Lower lobe of right lung (tissue), 2 donors: ENCODE measurements around the gene BHLHE23. TPM values are rescaled to one million over a fixed set of nuclear protein-coding genes. Genes with fewer than 3 reads are reported as not detected.

Experiments used
- ATAC-seq, 2 donors: fragments of 200-7000 bp; cut with Tn5 transposase; one replicate each; pipeline ENCODE4 v1.9.1; 2020 to 2022; ENCODE audit warnings: mild to moderate bottlenecking in 2 of 2, moderate library complexity in 2 of 2
- DNase-seq: peaks from one replicate; pipeline ENCODE4 v3.0.0-alpha.2; 2020
- H3K27ac ChIP-seq: fragments of 200-600 bp; one replicate; pipeline ENCODE4 v1.8.0; 2022
- H3K27me3 ChIP-seq: fragments of 200-600 bp; one replicate; pipeline ENCODE4 v1.8.0; 2022; ENCODE audit warnings: low read depth
- H3K36me3 ChIP-seq: fragments of 200-600 bp; one replicate; pipeline ENCODE4 v1.8.0; 2022; ENCODE audit warnings: mild to moderate bottlenecking
- H3K4me1 ChIP-seq: fragments of 200-600 bp; one replicate; pipeline ENCODE4 v1.8.0; 2022
- H3K4me3 ChIP-seq: fragments of 200-600 bp; one replicate; pipeline ENCODE4 v1.8.0; 2022; ENCODE audit warnings: mild to moderate bottlenecking
- H3K9me3 ChIP-seq: fragments of 200-600 bp; one replicate; pipeline ENCODE4 v1.8.0; 2022
- CTCF ChIP-seq: fragments of 200-600 bp; IDR thresholded peaks from one replicate; pipeline ENCODE4 v1.8.0; 2022; ENCODE audit warnings: antibody characterized with exemption, mild to moderate bottlenecking
- intact Hi-C: fragments of 100-400 bp; cut with DNase I; formaldehyde crosslinking; loops from one replicate; pipeline ENCODE4 v1.11.0; 2022
- total RNA-seq: library from RNA; stranded (reverse); fragmentation: NEBNext Ultra II Directional; extraction: Animal tissue kit (Norgen Biotek cat#: 25700); gene quantifications from one replicate; pipeline ENCODE4 v1.2.1, GENCODE V29; 2021
- donor health status: DM: no; HTN: yes; CAD: no; lungs with severe emphysema.

BHLHE23 gene
- total RNA-seq, 1 donor from 2014 or later, result not detected

GRCh38 chr20:62987114-62987513 lies 19.6 kb downstream of the BHLHE23 start:
- Histone ChIP-seq H3K27ac (no peak overlapping the region), H3K27me3 (peaks cover 42% of the 10 kb centered on the region), H3K36me3 (no peaks in the 10 kb centered on the region), H3K4me1 (no peaks in the 10 kb centered on the region), H3K9me3 (no peaks in the 10 kb centered on the region), H3K4me3 (no peak overlapping the region)
- TF ChIP-seq CTCF, result no peak
- DNase-seq, result no peak
- intact Hi-C loops, result no loop called here
- no peak for ATAC-seq

- H3K4me3 ChIP-seq, result no peak overlapping the region
- intact Hi-C loops, result no loop called here
- no peaks in the 10 kb centered on the region for H3K4me1 ChIP-seq
- no peaks in the 10 kb centered on the region for H3K36me3 ChIP-seq
- no peaks in the 10 kb centered on the region for H3K9me3 ChIP-seq
- DNase-seq (no peak), ATAC-seq (peak in 1 of 2 donors; percentile 5)
- peaks cover 45% of the 10 kb centered on the region for H3K27me3 ChIP-seq
- no peak for TF ChIP-seq CTCF
- H3K27ac ChIP-seq, result no peak overlapping the region
Observed at GRCh38 chr20:62986257-62986800, 20.4 kb downstream of the BHLHE23 start.

DNA sequence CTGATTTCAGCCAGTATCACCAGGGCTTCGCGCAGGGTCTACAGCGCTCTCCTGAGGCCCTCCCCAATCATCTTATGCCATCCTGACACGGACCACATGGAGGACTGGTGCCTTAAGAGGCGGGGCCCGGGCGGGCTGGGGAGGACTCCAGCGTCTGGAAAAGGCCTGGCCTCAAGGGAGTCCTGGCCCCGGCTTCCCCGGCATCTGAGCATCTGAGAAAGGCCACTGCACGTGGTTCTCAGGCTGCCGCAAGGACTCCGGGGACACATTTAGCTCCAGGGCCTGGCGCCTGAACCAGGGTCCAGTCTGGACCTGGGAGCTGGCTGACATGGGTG lies 21.4 kb downstream of the BHLHE23 start:
- no peaks in the 10 kb centered on the region for H3K9me3 ChIP-seq
- H3K4me3 ChIP-seq, result no peak overlapping the region
- no peak overlapping the region for H3K27ac ChIP-seq
- H3K36me3 ChIP-seq, result no peaks in the 10 kb centered on the region
- H3K27me3 ChIP-seq, result peaks cover 51% of the 10 kb centered on the region
- no peak for DNase-seq
- H3K4me1 ChIP-seq, result no peaks in the 10 kb centered on the region
- no peak for ATAC-seq
- intact Hi-C loops, result no loop called here
- no peak for TF ChIP-seq CTCF

DNA sequence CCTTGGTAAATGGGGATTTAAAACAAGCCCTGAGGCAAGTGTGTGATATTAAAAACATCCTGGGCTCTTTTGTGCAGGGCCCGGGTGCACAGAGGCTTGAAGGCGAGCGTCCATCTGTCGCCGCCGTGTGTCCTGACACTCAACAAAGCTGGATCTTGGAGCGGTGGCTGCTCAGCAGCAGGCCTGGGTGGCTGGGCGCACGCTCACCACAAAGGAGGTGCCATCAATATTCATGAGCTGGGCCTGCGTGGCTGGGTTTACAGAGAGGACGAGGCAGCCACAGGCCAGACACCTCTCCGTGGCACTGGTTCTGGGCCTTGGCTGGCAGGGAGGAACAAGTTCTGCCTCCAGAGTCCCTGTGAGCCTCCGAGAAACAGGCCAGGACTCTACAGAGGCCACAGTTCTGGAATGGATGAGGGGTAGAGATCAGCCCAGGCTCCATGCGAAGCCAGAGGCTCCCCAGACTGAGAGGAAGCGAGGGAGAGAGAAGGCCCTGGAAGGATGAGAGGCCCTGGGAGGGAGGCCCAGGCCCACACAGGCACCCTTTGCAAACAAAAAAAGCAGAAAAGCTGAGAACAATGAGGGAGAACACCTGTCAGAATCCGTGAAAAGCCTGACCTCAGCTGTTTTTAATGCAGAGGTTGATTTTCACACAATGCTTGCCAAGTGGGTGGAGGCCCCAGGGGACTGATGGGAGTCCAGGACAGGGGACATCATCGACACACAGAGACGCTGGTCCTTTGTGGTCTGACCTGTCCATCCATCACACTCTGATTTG lies 21.9 kb downstream of the BHLHE23 start:
- intact Hi-C loops, result no loop called here

DNA sequence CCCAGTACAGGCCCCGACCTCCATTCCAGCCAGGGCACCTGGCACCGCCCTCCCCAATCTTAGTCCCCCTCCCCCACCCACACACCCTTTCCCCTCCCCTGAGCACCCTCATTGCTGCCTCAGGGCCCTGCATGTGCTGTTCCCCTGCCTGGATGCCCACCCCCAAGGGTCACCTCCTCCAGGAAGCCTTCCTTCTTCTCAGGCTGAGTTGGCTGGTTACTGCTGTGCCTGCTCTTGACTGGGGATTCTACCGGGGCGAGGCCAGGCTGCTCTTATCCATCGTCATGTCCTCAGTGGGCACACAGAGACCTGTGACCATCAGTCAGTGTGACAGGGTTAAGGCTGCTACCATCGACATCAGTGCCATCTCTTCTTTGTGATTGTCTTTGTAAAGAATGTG lies 23.6 kb downstream of the BHLHE23 start:
- H3K4me1 ChIP-seq, result no peaks in the 10 kb centered on the region
- peaks cover 73% of the 10 kb centered on the region for H3K27me3 ChIP-seq
- DNase-seq (no peak), ATAC-seq (no peak)
- no peaks in the 10 kb centered on the region for H3K36me3 ChIP-seq
- H3K9me3 ChIP-seq, result no peaks in the 10 kb centered on the region
- no peak overlapping the region for H3K4me3 ChIP-seq
- intact Hi-C loops, result no loop called here
- no peak overlapping the region for H3K27ac ChIP-seq
- no peak for TF ChIP-seq CTCF

More for the DNA sequence above, 21.9 kb downstream of the BHLHE23 start:
- ATAC-seq, result no peak
- no peaks in the 10 kb centered on the region for H3K36me3 ChIP-seq
- no peak for DNase-seq
- no peak overlapping the region for H3K4me3 ChIP-seq
- no peak for TF ChIP-seq CTCF
- no peak overlapping the region for H3K27ac ChIP-seq
- H3K9me3 ChIP-seq, result no peaks in the 10 kb centered on the region
- peaks cover 57% of the 10 kb centered on the region for H3K27me3 ChIP-seq
- no peaks in the 10 kb centered on the region for H3K4me1 ChIP-seq
